Heart left ventricle (tissue), 16 donors: Measurements from ENCODE around the gene EDA. TPM values are rescaled to one million over a fixed set of nuclear protein-coding genes. Genes with fewer than 3 reads are reported as not detected.

Source experiments
- ATAC-seq, 4 donors: fragments of 200-7000 bp; cut with Tn5 transposase; one replicate each; pipeline ENCODE4 v1.9.1; 2020 to 2022; ENCODE audit warnings: moderate library complexity in 4 of 4, mild to moderate bottlenecking in 3 of 4, moderate number of reproducible peaks in 1 of 4
- DNase-seq, 5 donors: peaks; one replicate each; pipeline ENCODE4 v3.0.0-alpha.2; 2020
- H3K27ac ChIP-seq, 12 donors: fragments of 200-600 bp; sonication (generic) in 4 of 12; one replicate each; pipeline versions ENCODE4 v1.5.0 to v1.8.0; 2016 to 2022; ENCODE audit warnings: mild to moderate bottlenecking in 2 of 12
- H3K27me3 ChIP-seq, 9 donors: fragments of 200-600 bp; sonication (generic) in 2 of 9; one replicate each; pipeline versions ENCODE4 v1.5.1 to v1.8.0; 2016 to 2022; ENCODE audit warnings: mild to moderate bottlenecking in 3 of 9
- H3K36me3 ChIP-seq, 9 donors: fragments of 200-600 bp; sonication (generic) in 2 of 9; one replicate each; pipeline versions ENCODE4 v1.5.0 to v1.8.0; 2018 to 2022; ENCODE audit warnings: mild to moderate bottlenecking in 2 of 9
- H3K4me1 ChIP-seq, 12 donors: fragments of 200-600 bp; sonication (generic) in 4 of 12; one replicate each; pipeline versions ENCODE4 v1.5.0 to v1.8.0; 2016 to 2022; ENCODE audit warnings: mild to moderate bottlenecking in 3 of 12
- H3K4me3 ChIP-seq, 12 donors: fragments of 200-600 bp; sonication (generic) in 4 of 12; one replicate each; pipeline versions ENCODE4 v1.5.0 to v1.8.0; 2017 to 2022; ENCODE audit warnings: mild to moderate bottlenecking in 9 of 12, moderate library complexity in 4 of 12
- H3K9me3 ChIP-seq, 12 donors: fragments of 200-600 bp; sonication (generic) in 4 of 12; one replicate each; pipeline versions ENCODE4 v1.5.0 to v1.8.0; 2016 to 2022; ENCODE audit warnings: mild to moderate bottlenecking in 1 of 12
- POLR2A ChIP-seq, 2 donors: fragments of 450-650 bp; IDR thresholded peaks; one replicate each; pipeline ENCODE4 v1.6.1; 2017; ENCODE audit warnings: antibody characterized with exemption in 2 of 2, mild to moderate bottlenecking in 2 of 2, moderate library complexity in 2 of 2
- WGBS, 4 donors: extraction: QIAGEN DNeasy Blood & Tissue Kit in 2 of 4; methylation state at CpG; one replicate each; pipeline versions ENCODE4 v1.1.5 to v1.1.7; 2013 to 2018; 5-methylcytosine and 5-hydroxymethylcytosine counted together
- intact Hi-C, 10 donors: fragments of 100-400 bp; cut with DNase I; formaldehyde crosslinking; loops; one replicate each; pipeline versions ENCODE4 v1.11.1 to v1.14.2; 2022
- polyA plus RNA-seq, 2 donors: library from polyadenylated mRNA; stranded (reverse); fragments of 200-250 nt; gene quantifications; one replicate each; pipeline ENCODE4 v1.2.3, GENCODE V29; 2013
- total RNA-seq, 9 donors: library from RNA; depleted of rRNA in 2 of 9; stranded (reverse); fragments of >200 nt in 2 of 9; fragmentation: NEBNext Ultra II Directional in 3 of 9; extraction: Animal tissue kit (Norgen Biotek cat#: 25700) in 3 of 9; gene quantifications; one replicate each; pipeline versions ENCODE4 v1.1.0 to v1.2.4, GENCODE V29; 2016 to 2023
- TF ChIP-seq, protein P1 (sequence below), 12 donors: fragments of 200-600 bp; sonication (generic) in 4 of 12; IDR thresholded peaks; one replicate each; pipeline versions ENCODE4 v1.5.0 to v1.8.0; 2018 to 2022; ENCODE audit warnings: antibody characterized with exemption in 12 of 12, mild to moderate bottlenecking in 5 of 12
- donor health status: ischemic (EF 13 %, LVEDD 7.1; RV severe dilation, severe dysfunction).
- donor health status: healthy with polysubstance abuse.
- donor health status: DM: no; HTN: yes; CAD: no.
- donor health status: DM: no; HTN: no; CAD: no.
- donor health status: ischemic (EF 25% LVEDD 6.9; RV normal size, moderate dysfunction).
- donor health status: ischemic (EF 25% LVEDD 5.7; RV mildly dilated, moderate dysfunction).
- donor health status: healthy.
- donor health status: DM: yes; HTN: yes; CAD: no.
- donor health status: ischemic (EF 35%, LVEDD 5.7; RV mildly dilated, moderate dysfunction).
- donor health status: nonischemic (EF 11% LVEDD 7.7; RV severe dilation, severe dysfunction).
- donor health status: DM: yes; HTN: yes; CAD: no.
- donor health status: PGD.
- donor health status: ischemic (EF 29% LVEDD 5.4; RV normal size, mild dysfunction).
- donor health status: nonischemic (EF 23%, LVEDD 6.1; RV moderate dilation, normal function).

The EDA gene
- total and polyA plus RNA-seq, 11 donors = 2.1 to 13.6 (median 6.3) TPM

DNA sequence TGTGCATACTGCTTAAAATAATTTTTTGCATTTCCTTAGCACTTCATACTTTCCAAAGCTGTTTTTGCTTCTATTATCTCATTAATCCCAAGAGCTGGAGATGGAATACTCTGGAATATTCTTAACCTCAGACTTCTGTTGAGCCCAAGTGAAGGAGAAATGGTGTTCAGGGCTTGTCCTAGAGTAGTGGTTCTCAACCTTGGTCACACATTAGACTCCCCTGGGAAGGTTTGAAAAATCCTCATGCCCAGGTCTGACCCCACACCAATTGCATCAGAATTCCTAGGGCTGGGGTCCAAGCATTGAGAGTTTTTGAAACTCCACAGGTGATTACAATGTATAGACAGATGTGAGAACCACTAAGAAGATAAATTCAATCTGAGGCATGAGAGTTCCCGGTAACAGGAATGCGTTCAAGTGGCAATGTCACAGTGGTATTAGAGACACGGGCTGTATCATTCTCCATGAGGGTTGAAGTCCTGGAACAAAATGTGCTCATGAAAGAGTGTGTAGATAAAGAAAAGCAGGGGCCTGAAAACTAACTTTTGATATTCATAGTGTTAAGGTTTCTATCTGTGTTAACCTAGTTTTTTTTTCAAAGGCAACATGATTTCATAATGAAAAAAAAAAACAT lies 385.9 kb downstream of the EDA start:
- Histone ChIP-seq H3K4me1 (peaks cover 0 to 12% (median 0%) of the 10 kb centered on the region in 12 donors), H3K27ac (peak overlapping the region in 10 of 12 donors; percentile 32 to 84 (median 62)), H3K9me3 (no peaks in the 10 kb centered on the region), H3K4me3 (no peak overlapping the region), H3K36me3 (no peaks in the 10 kb centered on the region), H3K27me3 (no peaks in the 10 kb centered on the region)
- DNase-seq (no peak), ATAC-seq (peak; percentile 83 to 91 (median 86))
- no peak for TF ChIP-seq POLR2A (IDR thresholded peaks at IDR 0.05)
- TF ChIP-seq, protein P1, sequence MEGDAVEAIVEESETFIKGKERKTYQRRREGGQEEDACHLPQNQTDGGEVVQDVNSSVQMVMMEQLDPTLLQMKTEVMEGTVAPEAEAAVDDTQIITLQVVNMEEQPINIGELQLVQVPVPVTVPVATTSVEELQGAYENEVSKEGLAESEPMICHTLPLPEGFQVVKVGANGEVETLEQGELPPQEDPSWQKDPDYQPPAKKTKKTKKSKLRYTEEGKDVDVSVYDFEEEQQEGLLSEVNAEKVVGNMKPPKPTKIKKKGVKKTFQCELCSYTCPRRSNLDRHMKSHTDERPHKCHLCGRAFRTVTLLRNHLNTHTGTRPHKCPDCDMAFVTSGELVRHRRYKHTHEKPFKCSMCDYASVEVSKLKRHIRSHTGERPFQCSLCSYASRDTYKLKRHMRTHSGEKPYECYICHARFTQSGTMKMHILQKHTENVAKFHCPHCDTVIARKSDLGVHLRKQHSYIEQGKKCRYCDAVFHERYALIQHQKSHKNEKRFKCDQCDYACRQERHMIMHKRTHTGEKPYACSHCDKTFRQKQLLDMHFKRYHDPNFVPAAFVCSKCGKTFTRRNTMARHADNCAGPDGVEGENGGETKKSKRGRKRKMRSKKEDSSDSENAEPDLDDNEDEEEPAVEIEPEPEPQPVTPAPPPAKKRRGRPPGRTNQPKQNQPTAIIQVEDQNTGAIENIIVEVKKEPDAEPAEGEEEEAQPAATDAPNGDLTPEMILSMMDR (IDR thresholded peaks at IDR 0.05) = no peak
- intact Hi-C loops = loop anchor here in 1 of 10 donors (10.0 kb wide), 1 partner anchor 237 kb away; no protein-coding TSS in a partner anchor
- WGBS, 4 donors = 34 to 64% (median 57%) methylated on average over 3 of the region's 3 CpGs

DNA sequence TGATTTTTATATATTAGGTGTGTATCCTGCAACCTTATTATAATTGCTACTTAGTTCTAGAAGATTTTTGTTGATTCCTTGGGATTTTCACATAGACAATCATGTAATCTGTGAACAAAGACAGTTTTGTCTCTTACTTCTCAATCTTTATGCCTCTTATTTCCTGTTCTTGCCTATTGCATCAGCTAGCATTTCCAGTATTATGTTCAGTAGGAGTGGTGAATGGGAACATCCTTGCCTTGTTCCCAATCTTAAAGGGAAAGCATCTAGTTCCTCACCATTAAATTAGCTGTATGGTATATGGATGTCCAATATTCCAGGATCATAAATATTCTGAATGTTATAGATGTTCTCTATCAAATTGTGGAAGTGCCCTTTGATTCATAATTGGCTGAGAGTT lies 392.0 kb downstream of the EDA start:
- intact Hi-C loops = loop anchor here in 1 of 10 donors (10.0 kb wide), 1 partner anchor 243 kb away; no protein-coding TSS in a partner anchor
- no peak overlapping the region for H3K4me3 ChIP-seq
- no peaks in the 10 kb centered on the region for H3K36me3 ChIP-seq
- H3K9me3 ChIP-seq = no peaks in the 10 kb centered on the region
- ATAC-seq (no peak), DNase-seq (no peak)
- H3K4me1 ChIP-seq = peaks cover 0 to 4% (median 0%) of the 10 kb centered on the region in 12 donors
- TF ChIP-seq, protein P1 (IDR thresholded peaks at IDR 0.05) = no peak
- TF ChIP-seq POLR2A (IDR thresholded peaks at IDR 0.05) = no peak
- H3K27me3 ChIP-seq = peaks cover 0 to 17% (median 0%) of the 10 kb centered on the region in 9 donors
- no peak overlapping the region for H3K27ac ChIP-seq

DNA sequence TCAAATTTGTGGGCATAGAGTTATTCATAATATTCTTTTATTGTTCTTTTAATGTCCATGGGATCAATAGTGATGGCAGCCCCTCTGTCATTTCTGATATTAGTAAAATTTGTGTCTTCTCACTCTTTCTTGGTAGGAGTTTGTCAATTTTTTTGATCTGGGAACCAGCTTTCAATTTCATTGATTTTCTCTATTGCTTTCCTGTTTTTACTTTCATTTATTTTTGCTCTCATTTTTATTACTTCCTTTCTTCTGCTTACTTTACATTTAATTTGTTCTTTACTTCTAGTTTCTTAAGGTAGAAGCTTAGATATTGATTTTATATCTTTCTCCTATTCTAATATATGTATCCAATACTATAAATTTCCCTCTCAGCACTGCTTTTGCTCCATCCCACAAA lies 393.1 kb downstream of the EDA start:
- Histone ChIP-seq H3K36me3 (no peaks in the 10 kb centered on the region), H3K4me3 (no peak overlapping the region), H3K9me3 (no peaks in the 10 kb centered on the region), H3K4me1 (peaks cover 0 to 10% (median 0%) of the 10 kb centered on the region in 12 donors), H3K27ac (no peak overlapping the region), H3K27me3 (peaks cover 0 to 28% (median 0%) of the 10 kb centered on the region in 9 donors)
- ATAC-seq (no peak), DNase-seq (no peak)
- intact Hi-C loops = loop anchor here in 1 of 10 donors (10.0 kb wide), 1 partner anchor 244 kb away; no protein-coding TSS in a partner anchor
- no peak for TF ChIP-seq POLR2A (IDR thresholded peaks at IDR 0.05)
- TF ChIP-seq, protein P1 (IDR thresholded peaks at IDR 0.05) = no peak

DNA sequence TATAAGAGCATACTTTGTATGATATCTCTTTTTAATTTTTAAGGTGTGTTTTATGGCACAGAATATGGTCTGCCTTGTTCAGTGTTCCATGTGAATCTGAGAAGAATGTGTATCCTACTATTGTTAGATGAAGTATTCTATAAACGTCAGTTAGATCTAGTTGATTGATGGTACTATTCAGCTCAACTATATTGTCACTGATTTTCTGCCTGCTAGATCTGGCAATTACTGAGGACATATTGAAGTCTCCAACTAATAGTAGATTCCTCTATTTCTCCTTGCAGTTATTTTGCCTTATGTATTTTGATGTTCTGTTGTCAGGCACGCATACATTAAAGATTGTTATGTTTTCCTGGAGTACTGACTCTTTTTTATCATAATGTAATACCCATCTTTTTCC lies 394.1 kb downstream of the EDA start:
- Histone ChIP-seq H3K27me3 (peaks cover 0 to 37% (median 0%) of the 10 kb centered on the region in 9 donors), H3K4me3 (no peak overlapping the region), H3K36me3 (no peaks in the 10 kb centered on the region), H3K4me1 (peaks cover 0 to 15% (median 0%) of the 10 kb centered on the region in 12 donors), H3K9me3 (no peaks in the 10 kb centered on the region), H3K27ac (no peak overlapping the region)
- WGBS, 4 donors = 64 to 84% (median 75%) methylated on average over 2 of the region's 2 CpGs
- DNase-seq (no peak), ATAC-seq (no peak)
- TF ChIP-seq POLR2A (IDR thresholded peaks at IDR 0.05) = no peak
- TF ChIP-seq, protein P1 (IDR thresholded peaks at IDR 0.05) = no peak
- intact Hi-C loops = loop anchor here in 3 of 10 donors (5.0 to 10.0 kb wide), 2 partner anchors 245 to 393 kb away; partner anchors contain the start of gene EDA (in 2 of the 3)
